Kidney glomerular epithelial cell (primary cell): ENCODE data around the gene TBC1D22B.
"Not testable (repeated sequence)": the region's sequence is repeated elsewhere in the genome, so short reads cannot be mapped to it uniquely, and the experiment has no call there.

Source experiments
- DNase-seq: peaks from one replicate; lab custom pipeline; 2025; lab: John Stamatoyannopoulos, UW

Gene TBC1D22B

DNA sequence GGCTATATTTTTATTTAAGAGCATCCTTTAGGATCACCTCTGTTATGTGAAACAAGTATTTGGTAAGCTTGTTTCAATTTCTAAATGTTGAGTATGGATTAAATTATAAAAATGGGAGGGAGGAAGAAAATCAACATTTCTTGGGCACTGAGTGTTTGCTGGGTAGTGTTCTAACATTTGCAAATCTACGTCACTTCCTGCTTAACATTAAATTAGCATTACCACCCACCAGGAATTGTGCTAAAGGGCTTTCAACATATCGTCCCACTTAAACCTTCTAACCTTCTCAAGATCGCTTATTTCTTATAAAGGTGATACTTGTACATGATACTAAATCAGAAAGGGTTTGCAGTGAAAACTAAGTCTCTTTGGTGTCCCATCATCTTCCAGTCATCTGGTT lies 8.3 kb downstream of the TBC1D22B start:
- no peak for DNase-seq

GRCh38 chr6:37269105-37269504 lies 11.5 kb downstream of the TBC1D22B start:
- DNase-seq = no peak

DNA sequence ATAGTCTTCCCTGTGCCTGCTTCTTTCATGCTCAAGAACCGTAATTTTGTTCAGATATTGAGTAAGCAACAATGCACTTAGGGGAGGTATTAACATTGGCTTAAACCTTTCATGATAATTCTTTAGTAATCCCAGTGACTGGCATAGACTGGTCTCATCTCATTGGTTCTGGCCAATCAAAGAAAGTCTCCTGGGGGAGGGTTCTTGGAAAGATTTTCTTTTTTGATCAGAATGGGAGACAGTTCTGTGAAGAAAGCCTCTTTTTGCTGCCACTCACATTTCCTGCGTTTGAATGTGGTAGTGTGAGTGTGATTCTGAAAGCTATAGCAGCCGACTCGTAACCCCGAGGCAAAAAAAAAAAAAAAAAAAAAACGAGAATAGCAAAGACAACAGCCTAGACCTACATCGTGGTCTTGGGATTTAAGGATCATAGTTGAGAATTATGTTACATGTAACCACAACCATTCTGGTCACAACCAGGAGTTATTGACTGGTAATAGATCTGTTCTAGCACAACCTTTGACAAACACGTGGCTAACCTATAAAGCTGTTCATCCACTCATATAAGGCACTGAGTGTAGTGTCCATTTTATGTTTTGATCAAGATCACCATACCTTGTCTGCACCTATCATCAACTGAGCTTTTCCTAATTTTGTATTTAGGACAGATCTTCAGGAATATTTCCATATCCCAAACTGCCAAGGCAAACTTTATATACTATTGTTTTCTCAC lies 15.4 kb downstream of the TBC1D22B start:
- DNase-seq = no peak

DNA sequence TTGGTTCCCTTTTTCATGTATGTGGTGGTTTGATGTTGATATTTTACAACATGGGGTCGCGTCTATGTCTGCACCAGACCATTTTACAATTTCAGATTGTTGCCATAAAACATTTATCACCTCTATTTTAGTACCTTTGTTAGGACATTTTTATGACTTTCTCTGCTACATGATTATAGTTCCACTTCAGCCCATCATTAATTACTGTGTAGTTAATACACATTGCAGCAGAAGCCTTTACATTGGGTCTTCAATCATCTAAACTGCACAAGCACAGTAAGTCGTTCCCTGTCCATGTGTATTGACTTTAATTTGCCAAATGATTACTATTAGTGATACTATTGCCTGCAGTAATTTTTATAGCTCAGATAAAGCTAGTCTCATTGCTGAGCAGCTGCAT lies 16.1 kb downstream of the TBC1D22B start:
- no peak for DNase-seq

GRCh38 chr6:37275350-37275749 lies 17.8 kb downstream of the TBC1D22B start:
- DNase-seq = no peak

DNA sequence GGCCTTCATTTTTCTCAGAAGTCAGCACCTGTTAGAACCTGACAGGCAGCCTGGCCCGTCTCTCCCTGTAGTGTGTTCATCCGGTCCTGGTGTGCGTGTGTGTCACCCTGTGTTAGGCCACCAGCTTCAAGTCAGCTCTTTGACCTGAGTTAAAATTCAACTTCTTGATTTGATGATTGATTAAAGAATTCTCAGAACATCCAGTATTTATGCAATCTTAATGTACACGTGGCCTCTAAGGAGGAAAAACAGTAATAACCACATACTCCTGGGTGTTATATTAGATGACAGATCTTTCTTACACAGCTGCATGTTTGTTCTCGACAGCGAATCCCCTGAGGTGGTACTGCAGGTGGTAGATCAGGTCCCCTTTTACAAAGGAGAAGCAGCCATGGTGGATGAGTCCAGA lies 19.4 kb downstream of the TBC1D22B start:
- DNase-seq = no peak

DNA sequence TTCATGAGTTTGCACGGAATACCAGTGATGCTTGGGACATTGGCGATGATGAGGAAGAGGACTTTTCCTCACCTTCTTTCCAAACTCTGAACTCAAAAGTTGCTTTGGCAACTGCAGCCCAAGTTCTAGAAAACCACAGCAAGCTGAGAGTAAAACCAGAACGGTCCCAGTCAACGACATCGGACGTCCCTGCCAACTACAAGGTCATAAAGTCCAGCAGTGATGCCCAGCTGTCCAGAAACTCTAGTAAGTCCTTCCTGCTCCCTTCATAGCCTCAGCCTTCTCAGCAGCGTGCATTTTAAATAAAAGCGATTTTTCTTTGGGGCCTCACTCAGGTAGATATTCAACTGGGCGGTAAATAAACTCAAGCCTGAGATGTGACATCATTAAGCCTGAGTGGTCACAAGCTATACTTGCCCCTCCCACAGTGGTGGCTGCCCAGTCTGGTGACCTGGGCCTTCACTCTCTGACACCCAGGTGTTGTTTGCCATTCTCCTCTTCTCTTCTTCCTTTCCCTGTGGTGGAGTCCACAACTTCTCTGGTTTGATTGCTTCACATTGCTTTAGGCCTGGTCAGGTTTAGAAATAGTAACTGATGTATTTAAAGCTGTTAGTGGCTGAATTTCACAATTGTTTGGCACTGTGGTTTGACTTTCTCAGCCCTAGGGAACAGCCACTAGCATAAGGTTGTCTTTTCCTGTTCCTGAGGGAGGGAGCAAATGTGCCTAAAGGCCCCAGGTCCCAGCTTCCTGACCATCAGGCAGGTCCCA lies 22.0 kb downstream of the TBC1D22B start:
- DNase-seq = no peak

DNA sequence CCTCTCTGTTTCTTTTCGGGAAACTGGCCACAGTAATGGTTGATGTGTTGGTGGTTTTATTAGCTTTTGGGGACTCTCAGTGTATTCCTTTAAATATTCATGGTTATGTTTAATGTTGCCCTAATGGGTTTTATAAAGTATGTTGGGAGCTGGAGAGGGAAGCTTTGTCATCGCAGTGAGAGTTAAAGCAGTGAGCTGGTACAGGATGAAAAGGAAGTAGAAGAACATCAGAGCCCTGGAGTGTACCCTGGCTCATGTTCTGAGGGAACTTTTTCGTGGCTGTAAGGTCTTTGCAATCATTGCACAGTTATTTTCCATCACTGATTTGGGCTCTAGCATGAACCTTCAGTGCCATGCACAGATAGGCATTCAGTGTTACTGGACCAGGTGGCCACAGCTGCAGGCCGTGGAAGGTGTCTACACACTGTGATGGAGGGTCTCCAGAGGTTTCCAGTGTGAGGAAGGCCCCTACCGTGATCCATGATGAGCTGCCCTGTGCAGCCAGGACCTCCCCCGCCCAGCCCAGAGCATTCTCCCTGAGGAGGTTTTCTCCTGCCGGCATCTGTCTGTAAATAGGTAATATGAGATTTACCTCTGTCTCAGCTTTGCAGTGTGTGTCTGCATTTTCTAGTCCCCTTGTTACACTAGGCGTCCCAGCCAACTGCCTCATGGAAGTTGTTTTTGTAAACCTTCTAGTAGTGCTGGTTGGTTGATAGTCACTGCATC lies 22.8 kb downstream of the TBC1D22B start:
- DNase-seq = no peak

DNA sequence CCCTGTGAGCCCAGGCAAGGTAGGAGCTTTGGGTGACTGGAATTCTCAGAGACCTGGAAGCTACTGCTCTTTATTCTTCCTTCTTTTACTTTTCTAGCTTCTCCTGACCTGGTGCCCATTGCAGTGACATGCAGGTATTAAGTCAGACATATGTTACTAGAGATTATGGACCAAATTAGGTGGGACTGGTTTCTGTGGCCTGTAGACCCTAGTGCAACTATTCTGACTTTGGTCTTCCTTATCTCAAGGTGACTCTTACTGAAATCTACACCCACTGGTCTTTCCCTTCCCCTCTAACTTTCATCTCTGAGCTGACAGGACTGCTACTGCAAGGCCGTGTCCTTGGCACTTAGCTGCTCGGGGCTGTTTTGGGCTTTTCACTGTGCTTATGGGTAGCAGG lies 24.8 kb downstream of the TBC1D22B start:
- DNase-seq = no peak

DNA sequence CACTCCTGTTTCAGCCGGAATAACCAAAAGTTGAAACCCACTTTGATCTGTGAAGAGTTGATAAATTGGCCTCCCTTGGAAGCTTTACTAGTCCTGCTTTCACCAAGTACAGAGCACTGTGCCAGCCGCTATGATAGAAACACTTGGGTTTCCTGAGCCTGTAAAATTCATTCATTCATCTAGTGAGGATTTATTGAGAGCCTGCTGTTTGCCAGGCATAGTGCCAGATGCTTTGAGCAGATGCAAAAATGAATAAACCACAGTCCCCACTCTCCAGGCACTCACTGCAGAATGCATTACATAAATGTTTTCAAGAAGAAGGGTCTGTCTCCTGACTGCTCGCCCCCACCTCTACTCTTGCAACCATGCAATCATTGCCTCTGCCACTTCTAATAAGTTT lies 25.7 kb downstream of the TBC1D22B start:
- DNase-seq = no peak

- no peak for DNase-seq
These were observed 26.1 kb downstream of the TBC1D22B start for GRCh38 chr6:37283671-37284151.

GRCh38 chr6:37284781-37285180 lies 27.2 kb downstream of the TBC1D22B start:
- DNase-seq = no peak

GRCh38 chr6:37285861-37286311 lies 28.3 kb downstream of the TBC1D22B start:
- peak; percentile 86 for DNase-seq

DNA sequence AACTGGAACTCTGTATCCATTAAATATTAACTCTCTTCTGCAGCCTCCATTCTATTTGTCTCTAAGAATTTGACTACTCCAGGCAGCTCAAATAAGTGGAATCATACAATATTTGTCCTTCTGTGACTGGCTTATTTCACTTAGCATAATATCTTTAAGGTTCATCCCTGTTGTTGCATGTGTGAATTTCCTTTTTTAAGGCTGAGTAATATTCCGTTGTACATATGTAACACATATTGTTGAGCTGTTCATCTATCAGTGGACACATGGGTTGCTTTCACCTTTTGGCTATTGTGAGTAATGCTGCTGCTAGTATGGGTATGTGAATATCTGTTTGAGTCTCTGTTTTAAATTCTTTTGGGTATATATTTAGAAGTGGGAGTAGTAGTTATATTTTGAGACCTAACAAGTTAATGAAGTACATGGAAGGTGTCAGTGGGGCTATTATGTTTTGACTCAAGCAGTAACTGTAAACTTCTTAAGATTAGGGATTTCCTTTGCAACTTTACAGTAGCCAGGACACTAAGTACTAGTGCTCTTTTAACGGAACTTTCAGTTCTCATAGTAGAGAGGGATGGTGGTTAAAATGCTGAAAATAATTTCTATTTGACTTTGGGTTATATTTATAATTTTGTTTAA lies 30.1 kb downstream of the TBC1D22B start:
- DNase-seq = no peak

DNA sequence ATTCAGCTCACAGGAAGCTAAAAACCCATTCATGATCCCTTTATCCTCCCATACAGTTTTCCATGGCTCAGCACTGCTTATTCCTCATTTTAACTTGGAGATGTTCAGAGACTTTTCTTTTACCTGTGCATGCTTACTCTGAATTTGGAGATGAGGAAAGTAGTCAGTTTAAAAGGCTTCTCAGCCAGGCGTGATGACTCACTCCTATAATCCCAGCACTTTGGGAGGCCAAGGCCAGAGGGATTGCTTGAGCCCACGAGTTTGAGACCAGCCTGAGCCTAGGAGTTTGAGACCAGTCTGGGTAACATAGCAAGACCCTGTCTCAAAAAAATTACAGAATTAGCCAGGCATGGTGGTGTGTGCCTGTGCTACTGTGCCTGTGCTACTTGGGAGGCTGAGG lies 30.7 kb downstream of the TBC1D22B start:
- DNase-seq = no peak

DNA sequence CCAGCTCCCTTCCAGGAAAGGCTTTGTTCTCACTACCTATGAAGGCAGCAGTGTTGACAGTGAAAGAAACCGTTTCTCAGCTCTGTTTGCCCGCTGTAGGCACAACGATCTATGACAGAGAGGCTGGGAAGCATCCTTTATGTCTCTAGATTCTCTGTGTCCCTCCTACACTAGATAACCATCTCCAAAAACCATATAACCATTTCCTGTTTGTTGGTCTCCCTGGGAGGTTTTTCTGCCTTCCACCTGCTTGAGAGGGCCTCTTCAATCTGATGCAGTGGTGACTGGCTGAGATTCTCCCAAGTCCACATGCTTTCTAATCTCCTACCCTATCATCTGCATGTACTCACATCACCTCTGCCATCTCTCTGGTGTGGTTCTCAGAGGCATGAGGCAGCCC lies 32.4 kb downstream of the TBC1D22B start:
- DNase-seq = no peak

DNA sequence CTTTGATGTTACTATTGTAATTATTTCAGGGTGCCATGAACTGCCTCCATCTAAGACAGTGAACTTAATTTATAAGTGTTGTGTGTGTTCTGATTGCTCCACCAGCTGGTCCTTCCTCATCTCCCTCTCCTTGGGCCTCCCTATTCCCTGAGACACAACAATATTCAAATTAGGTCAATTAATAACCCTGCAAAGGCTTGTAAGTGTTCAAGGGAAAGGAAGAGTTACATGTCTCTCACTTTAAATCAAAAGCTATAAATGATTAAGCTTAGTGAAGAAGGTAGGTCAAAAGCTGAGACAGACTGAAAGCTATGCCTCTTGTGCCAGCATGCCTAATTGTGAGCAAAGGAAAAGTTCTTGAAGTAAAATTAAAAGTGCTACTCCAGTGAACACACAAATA lies 35.9 kb downstream of the TBC1D22B start:
- DNase-seq = no peak

DNA sequence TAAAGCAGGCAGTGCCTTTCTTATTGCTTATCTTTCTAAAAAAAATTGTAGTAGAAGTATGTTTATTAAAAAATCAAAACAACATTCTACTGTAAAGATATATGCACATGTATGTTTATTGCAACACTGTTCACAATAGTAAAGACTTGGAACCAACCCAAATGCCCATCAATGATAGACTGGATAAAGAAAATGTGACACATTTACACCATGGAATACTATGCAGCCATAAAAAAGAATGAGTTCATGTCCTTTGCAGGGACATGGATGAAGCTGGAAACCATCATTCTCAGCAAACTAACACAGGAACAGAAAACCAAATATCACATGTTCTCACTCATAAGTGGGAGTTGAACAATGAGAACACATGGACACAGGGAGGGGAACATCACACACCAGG lies 40.1 kb downstream of the TBC1D22B start:
- DNase-seq = not testable (repeated sequence)

- DNase-seq = no peak
These were observed 41.4 kb downstream of the TBC1D22B start for GRCh38 chr6:37298958-37299357.

GRCh38 chr6:37299990-37300389 lies 42.4 kb downstream of the TBC1D22B start:
- DNase-seq = no peak

GRCh38 chr6:37302086-37302686 lies 44.6 kb downstream of the TBC1D22B start:
- no peak for DNase-seq
